Measurements from ENCODE around the gene EPPIN. TPM values are rescaled to one million over a fixed set of nuclear protein-coding genes. Genes with fewer than 3 reads are reported as not detected.

The EPPIN gene
- total RNA-seq, 2 experiments from 2014 or later = not detected

DNA sequence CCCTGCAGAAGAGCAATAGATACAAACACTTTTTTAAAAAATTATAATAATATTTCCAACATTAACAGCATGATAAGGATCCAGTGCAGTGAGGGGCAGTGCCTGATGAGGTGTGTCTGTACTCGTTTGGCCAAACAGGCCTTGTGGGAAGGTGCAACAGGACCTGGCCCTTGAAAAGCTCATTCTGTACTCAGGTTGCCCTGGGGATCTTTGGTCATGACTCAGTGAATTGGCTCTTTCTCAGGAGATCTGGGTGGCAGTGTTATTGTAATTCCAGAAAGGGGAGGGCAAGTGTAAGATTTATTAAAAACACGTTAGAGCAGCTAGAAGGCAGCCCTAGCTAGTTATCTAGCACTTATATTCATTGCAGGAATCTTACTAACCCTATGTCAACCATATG lies 28.9 kb downstream of the EPPIN start:
- Mint-ChIP-seq H3K36me3 (ENCODE audit: low read depth) (no peaks in the 10 kb centered on the region), H3K9me3 (no peaks in the 10 kb centered on the region), H3K27ac (no peak overlapping the region), H3K27me3 (peaks cover 23% of the 10 kb centered on the region), H3K4me3 (no peak overlapping the region), H3K4me1 (ENCODE audit: low read depth) (no peaks in the 10 kb centered on the region)
- TF ChIP-seq, protein P1, sequence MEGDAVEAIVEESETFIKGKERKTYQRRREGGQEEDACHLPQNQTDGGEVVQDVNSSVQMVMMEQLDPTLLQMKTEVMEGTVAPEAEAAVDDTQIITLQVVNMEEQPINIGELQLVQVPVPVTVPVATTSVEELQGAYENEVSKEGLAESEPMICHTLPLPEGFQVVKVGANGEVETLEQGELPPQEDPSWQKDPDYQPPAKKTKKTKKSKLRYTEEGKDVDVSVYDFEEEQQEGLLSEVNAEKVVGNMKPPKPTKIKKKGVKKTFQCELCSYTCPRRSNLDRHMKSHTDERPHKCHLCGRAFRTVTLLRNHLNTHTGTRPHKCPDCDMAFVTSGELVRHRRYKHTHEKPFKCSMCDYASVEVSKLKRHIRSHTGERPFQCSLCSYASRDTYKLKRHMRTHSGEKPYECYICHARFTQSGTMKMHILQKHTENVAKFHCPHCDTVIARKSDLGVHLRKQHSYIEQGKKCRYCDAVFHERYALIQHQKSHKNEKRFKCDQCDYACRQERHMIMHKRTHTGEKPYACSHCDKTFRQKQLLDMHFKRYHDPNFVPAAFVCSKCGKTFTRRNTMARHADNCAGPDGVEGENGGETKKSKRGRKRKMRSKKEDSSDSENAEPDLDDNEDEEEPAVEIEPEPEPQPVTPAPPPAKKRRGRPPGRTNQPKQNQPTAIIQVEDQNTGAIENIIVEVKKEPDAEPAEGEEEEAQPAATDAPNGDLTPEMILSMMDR (IDR thresholded peaks at IDR 0.05) = no peak
- DNase-seq = no peak
- ChIA-PET CTCF (interaction anchor here (0.5 to 1.4 kb wide), 2 partner anchors 253 to 293 kb away, joined by 3 read pairs; no protein-coding TSS in a partner anchor), POLR2A (no interaction called here)
- intact Hi-C loops (cut with micrococcal nuclease) = no loop called here
- ATAC-seq = no peak

DNA sequence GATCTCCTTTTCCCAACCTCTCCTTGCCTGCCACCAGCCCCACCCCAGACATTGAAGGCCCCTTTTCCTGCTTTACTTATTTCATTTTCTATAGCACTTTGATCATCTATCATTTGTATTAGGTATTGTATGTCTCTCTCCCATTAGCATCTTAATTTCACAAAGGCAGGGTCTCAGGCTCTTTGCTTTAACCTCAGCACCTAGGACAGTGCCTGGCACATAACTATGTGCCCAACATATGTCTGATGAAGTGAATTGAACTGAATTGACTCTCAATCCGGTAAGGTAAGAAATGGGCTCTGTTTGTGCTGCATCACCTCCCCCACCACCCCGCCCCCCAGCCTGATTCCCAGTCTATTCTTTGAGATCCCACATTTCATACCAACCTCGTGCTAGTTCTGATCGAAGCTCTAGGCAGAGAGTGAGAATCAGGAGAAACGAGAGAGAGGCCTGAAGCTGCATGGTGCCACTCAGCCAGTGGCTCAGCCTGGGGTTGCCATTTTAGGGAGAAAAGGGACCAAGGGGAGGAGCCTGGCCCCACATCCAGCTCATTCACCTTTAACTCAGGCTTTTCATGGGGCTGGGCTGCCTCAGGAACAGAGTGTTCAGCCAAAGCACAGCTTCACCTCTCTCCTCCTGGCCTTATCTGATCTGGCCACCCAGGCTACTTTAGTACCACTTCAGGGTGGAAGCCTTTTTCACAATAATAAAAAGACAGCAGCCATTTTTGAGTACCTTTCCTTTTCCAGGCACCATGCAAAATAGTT lies 31.9 kb downstream of the EPPIN start, which contains the start of gene SPINT3:
Gene SPINT3 (minus strand): TSS at position 476 of the 767 bp plus-strand sequence. CDS start 14 bp downstream, at position 462.
- ATAC-seq (no peak), DNase-seq (no peak)
- H3K9me3 Mint-ChIP-seq = no peaks in the 10 kb centered on the region
- no peaks in the 10 kb centered on the region for H3K4me1 Mint-ChIP-seq (ENCODE audit: low read depth)
- intact Hi-C loops (cut with micrococcal nuclease) = no loop called here
- ChIA-PET POLR2A (no interaction called here), CTCF (interaction anchor here (1.1 kb wide), 1 partner anchor 256 kb away, joined by 3 read pairs; no protein-coding TSS in a partner anchor)
- TF ChIP-seq, protein P1 (IDR thresholded peaks at IDR 0.05) = no peak
- no peaks in the 10 kb centered on the region for H3K36me3 Mint-ChIP-seq (ENCODE audit: low read depth)
- no peak within 1 kb of the TSS for H3K27ac Mint-ChIP-seq
- H3K4me3 Mint-ChIP-seq = no peak within 1 kb of the TSS
- H3K27me3 Mint-ChIP-seq = peaks cover 22% of the 10 kb centered on the region

DNA sequence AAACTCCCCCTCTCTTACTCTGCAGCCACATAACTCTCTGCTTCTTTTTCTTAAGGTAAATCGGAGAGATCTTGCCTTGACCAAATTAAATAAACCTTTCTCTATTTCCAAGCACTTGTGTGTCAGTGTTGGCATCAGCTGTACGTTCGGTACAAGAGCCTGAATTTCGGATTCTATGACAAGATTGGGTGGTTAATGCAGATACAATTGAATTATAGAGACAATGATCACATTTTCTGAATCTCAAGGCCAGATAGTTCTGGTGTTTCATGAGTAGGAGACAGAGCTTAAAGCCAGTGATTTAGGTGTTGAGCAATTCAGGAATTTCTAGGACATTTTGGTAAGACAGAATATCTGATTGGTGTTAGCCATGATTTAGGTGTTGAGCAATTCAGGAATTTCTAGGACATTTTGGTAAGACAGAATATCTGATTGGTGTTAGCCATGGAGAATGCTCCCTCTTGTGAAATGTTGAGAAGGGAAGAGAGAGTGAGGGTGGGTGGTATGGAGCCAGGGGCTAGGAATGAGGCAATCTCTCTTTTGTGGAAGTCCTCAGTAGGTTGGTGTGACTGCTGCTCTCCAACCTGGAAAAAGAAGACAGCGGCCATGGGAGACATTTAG lies 36.8 kb downstream of the EPPIN start:
- H3K4me1 Mint-ChIP-seq (ENCODE audit: low read depth) = peaks cover 12% of the 10 kb centered on the region
- ATAC-seq (no peak), DNase-seq (no peak)
- H3K9me3 Mint-ChIP-seq = no peaks in the 10 kb centered on the region
- H3K36me3 Mint-ChIP-seq (ENCODE audit: low read depth) = no peaks in the 10 kb centered on the region
- H3K4me3 Mint-ChIP-seq = no peak overlapping the region
- H3K27ac Mint-ChIP-seq = no peak overlapping the region
- CTCF ChIA-PET = interaction anchor here (0.7 to 1.6 kb wide), 2 partner anchors 33 to 261 kb away, joined by 3 read pairs; no protein-coding TSS in a partner anchor
- intact Hi-C loops (cut with micrococcal nuclease) = no loop called here
- POLR2A ChIA-PET = no interaction called here
- peaks cover 29% of the 10 kb centered on the region for H3K27me3 Mint-ChIP-seq
- TF ChIP-seq, protein P1 (IDR thresholded peaks at IDR 0.05) = no peak

DNA sequence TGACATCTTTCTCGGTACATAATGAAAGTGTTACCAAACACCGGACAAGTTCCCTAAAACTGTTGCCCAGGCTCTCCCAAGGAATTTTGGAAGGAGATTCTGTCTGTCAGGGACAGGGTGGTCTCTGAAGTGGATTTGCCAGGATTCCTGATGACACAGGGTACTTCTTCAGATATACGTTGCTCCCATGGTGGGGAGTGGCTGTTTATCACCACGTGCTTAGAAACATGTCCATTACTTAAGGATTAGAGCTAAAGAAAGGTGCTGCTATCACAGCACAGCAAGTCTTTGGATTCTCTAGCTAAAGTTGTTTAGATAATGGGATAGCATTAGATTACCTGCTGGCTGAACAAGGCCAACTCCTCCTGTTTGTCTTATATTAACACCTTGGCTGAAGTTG lies 38.1 kb downstream of the EPPIN start:
- H3K27ac Mint-ChIP-seq = no peak overlapping the region
- TF ChIP-seq, protein P1 (IDR thresholded peaks at IDR 0.05) = no peak
- ATAC-seq = no peak
- DNase-seq = no peak
- H3K4me3 Mint-ChIP-seq = no peak overlapping the region
- ChIA-PET POLR2A (no interaction called here), CTCF (interaction anchor here (1.6 kb wide), 1 partner anchor 31 kb away, joined by 3 read pairs; no protein-coding TSS in a partner anchor)
- intact Hi-C loops (cut with micrococcal nuclease) = no loop called here
- H3K36me3 Mint-ChIP-seq (ENCODE audit: low read depth) = no peaks in the 10 kb centered on the region
- H3K27me3 Mint-ChIP-seq = peaks cover 28% of the 10 kb centered on the region
- no peaks in the 10 kb centered on the region for H3K9me3 Mint-ChIP-seq
- peaks cover 12% of the 10 kb centered on the region for H3K4me1 Mint-ChIP-seq (ENCODE audit: low read depth)

Data from activated CD8-positive, alpha-beta T cell treated with anti-CD3 and anti-CD28 coated beads for 36 hours (primary cell).